Left cardiac atrium (tissue), 4 donors: ENCODE results near the gene LEKR1. TPM values are rescaled to one million over a fixed set of nuclear protein-coding genes. Genes with fewer than 3 reads are reported as not detected.
"Not testable (repeated sequence)": the region's sequence is repeated elsewhere in the genome, so short reads cannot be mapped to it uniquely, and the experiment has no call there.

ENCODE experiments used
- ATAC-seq, 2 donors: fragments of 200-7000 bp; cut with Tn5 transposase; one replicate each; pipeline ENCODE4 v1.9.1; 2020; ENCODE audit warnings: mild to moderate bottlenecking in 2 of 2, moderate library complexity in 2 of 2
- DNase-seq: peaks from one replicate; pipeline ENCODE4 v3.0.0-alpha.2; 2020
- intact Hi-C, 2 donors: fragments of 100-400 bp; cut with DNase I; formaldehyde crosslinking; loops; one replicate each; pipeline versions ENCODE4 v1.14.1 to v1.15.1; 2022 to 2023
- long read RNA-seq: library from polyadenylated mRNA; unstranded; transcript quantifications from one replicate; pipeline ENCODE4 v2.0.0, GENCODE V29; 2021
- total RNA-seq, 2 donors: library from RNA; stranded (reverse); fragmentation: NEBNext Ultra II Directional; extraction: Animal tissue kit (Norgen Biotek cat#: 25700); gene quantifications; one replicate each; pipeline ENCODE4 v1.2.1, GENCODE V29; 2021
- donor health status: DM: no; HTN: yes; CAD: no.
- donor health status: DM: no; HTN: yes; CAD: no; lungs with severe emphysema.
- donor health status: DM: yes; HTN: yes; CAD: no.
- donor health status: Dilated cardiomyopathy.

Gene LEKR1
- total RNA-seq: 1 to 10 TPM in 1 of 2 donors, under 1 TPM in 1; 0.65 to 2.3 TPM
- long read RNA-seq, partial matches to known transcripts: 0 of 3 reads
- long read RNA-seq, other reads (novel, unspliced or antisense): 0 of 3 reads

DNA sequence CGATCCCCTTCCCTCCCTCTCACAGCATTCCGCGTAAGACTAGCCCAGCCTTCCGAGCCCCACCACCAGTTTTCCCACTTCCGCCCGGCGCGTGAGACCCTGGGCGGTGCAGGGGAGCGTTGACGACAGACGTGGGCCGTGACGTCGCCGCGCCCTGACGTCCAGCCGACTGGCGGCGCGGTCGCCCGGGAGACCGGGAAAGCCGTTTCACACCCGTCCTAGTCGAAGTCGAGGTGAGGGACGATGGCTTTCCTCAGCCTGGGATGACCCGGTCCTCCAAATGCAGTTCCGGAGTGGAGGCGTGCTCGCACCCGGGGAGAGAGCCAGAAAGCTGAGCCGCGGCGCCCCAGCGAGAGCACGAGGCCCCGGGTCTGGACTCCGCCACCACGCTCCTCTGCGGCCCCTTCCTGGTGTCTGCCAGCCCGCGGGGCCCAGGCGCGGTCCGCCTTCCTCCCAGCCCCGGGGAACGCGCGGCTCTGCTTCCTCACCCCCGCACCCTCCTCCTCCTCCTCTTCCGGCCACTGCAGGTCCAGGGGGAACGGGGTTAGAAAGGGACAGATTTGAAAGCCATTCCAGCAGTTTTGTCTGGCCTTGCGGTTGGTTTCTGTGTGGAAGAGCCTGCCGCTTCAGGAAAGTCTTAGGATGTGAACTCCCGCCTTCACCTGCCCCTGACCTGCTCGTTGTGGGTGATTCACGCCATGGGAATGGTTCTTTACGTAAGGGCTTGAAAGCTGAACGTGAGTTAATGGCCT is at the start of gene LEKR1:
Gene LEKR1, plus strand, starts transcription at position 210 of the 752 bp plus-strand sequence. CDS start 2,977 bp downstream, outside the sequence.
- ATAC-seq: peak; percentile 95 to 96
- intact Hi-C loops: loop anchor here in 1 of 2 donors (2.0 to 5.0 kb wide), 2 partner anchors 154 to 304 kb away; partner anchors contain the start of gene TIPARP

DNA sequence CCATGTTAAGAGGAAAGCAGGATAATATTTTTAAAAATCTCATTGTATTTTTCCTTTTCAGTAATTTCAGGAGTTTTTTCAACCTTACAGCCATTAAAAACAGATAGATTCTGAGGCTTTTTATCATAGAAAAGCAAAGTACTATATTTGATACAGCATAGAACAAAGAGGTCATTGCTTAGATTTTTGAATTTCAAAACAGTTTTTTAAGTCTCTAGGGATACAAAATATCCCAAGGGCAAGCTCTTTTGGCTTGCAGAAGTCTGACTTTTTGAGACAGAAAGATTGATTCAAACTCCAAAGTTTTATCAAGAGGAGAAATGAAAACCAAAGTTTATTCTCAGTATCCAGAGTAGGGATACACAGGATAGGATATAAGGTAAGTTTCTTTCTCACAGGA is 49.3 kb upstream of the LEKR1 start:
- ATAC-seq (no peak), DNase-seq (no peak)
- intact Hi-C loops: no loop called here

More for the DNA sequence above, at the start of gene LEKR1:
- DNase-seq: peak; percentile 93

DNA sequence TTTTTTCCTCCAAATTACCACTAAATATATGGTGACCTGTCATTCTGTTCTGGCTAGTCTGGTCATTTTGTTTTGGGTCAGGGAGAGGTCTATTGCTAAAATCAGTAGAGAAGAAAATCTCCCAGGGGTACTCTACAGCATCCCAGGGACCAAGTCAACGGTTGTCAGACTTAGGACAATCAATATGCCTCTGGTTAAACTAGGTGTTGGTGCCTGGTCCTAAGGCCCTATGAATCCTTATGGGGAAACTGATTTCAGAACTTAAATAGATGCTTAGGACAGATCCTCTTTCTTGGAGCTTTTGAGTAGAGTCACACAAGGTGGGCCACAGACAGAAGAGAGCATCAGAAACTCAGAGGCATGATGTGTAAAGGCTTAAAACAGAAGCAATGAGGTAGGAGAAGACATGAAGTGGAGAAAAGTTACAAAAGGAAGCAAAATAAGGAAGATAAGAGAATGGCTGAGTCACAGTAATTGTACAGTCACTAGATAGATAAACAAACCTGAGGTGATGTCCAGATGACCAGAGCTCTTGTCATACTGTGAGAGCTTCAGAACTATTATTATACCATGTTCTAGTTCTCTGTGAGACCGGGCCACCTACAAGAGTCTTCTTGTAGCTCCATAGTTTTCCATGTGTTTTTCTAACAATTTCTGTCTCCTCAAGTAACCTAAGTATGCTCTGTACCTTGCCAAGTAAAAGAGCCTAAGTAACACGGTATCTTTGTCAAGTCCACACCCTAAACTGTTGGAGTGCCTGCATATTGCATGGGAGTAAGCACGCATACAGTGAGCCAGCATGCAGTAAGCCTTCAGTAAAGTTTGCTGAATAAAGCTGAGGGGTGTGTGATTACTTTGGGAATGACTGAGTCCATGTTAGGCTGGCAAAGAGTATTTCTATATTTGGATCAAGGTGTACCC is 44.6 kb upstream of the LEKR1 start:
- DNase-seq: no peak
- intact Hi-C loops: no loop called here
- ATAC-seq: peak in 1 of 2 donors; percentile 85

DNA sequence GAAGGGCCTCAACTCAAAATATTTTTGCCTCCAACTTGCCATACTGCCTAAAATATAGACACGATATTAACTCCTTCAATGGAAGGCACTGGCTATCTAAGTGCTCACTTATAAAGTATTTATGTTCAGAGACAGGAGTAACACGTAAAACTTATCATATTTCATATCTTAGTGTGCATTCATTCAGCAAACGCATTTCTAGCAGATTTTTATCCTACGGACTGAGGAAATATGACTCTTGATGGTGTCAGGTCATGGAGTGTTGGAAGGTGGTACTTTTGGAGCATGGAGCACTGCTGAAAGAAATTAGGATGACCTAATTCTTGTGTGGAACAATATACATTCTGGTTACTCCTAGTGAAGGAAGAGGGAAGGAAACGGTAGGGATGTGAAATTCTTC is 43.8 kb upstream of the LEKR1 start:
- ATAC-seq: no peak
- DNase-seq: no peak
- intact Hi-C loops: no loop called here

DNA sequence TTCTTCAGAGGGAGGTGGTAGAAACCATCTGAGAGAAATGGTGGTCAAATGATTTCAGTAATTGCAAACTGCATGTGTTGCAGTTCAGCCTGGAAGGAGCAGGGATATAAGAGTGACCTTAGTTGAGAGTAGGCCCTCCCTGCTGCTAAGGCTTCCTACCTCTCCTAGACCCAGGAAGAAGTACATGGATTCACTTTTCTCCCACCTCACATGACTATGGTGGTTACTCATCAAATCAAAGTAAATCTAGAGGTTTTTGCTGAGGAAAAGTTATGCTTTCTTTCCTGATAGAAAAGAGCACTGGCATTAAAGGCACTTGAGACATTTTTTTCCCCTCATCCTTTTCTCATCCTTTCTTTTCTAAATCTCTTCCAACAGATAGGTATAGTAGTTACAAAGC is 43.2 kb upstream of the LEKR1 start:
- ATAC-seq: no peak
- intact Hi-C loops: no loop called here
- no peak for DNase-seq

DNA sequence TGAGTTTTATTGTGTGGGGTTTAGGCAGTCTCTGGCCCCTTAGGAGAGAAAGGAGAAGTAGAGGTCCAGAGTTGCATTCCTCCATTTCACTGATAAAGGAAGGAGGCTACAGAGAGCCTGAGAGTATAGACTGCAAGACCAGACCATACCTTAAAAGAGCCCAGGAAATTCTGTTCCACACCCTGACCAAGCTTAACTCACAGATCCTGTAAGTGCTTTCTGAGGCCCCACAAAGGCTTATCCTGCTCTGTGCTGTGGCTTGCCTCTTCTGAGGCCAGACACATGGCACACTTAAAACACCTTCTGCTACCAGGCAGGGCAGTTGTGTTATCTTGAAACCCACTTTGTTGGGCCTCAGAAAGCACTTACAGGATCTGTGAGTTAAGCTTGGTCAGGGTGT is 39.2 kb upstream of the LEKR1 start:
- no peak for DNase-seq
- ATAC-seq: no peak
- intact Hi-C loops: no loop called here

DNA sequence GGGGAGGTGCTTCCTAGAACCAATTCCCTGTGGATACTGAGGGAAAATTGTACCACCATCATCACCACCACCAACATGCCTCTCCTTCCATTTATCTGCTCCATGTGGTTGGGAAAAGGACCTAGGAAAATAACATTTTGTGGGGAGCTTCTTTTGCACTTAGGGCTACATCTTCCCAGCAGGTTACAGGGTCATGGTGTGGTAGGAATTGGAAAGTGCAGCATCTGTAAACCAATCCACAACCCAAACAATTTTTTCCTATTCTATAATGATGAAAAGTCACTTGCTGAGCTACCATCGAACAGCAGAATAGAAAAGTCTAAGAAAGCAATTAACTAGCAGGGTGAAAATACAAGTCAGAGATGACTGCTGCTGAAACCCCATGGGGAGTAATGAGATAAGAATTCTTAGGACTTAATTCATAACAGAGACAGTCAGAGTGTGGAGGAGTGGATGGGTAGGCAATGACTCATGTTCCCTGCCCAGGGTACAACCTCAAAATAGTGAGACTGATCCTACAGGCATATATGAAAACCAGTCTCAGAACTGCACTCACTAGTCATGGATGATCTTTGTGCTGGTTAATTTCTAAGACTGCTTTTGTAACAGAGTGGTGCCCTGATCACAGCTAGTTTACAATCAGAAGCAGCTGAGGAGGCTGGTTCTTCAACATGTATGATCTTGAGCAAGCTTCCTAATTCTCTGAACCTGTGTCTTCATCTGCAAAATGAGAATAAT is 38.1 kb upstream of the LEKR1 start:
- intact Hi-C loops: no loop called here

DNA sequence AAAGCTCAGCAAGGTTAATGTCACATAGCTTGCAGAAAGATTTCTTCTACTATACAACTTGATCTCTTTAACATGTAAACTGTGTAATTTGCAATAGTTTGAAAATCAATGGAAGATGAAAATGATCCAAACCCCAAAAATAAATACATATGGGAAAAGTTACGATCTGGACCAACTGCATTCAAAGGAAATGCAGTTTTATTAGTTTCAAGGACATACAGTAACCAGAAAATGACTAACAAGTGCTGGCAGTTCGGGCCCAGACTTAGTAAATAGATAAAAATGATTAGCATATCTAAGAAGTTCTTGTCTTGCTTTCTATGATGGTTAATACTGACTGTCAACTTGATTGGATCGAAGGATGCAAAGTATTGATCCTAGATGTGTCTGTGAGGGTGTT is 37.3 kb upstream of the LEKR1 start:
- intact Hi-C loops: no loop called here
- DNase-seq (no peak), ATAC-seq (no peak)

More for the DNA sequence above, 38.1 kb upstream of the LEKR1 start:
- ATAC-seq: peak; percentile 44 to 98
- no peak for DNase-seq

DNA sequence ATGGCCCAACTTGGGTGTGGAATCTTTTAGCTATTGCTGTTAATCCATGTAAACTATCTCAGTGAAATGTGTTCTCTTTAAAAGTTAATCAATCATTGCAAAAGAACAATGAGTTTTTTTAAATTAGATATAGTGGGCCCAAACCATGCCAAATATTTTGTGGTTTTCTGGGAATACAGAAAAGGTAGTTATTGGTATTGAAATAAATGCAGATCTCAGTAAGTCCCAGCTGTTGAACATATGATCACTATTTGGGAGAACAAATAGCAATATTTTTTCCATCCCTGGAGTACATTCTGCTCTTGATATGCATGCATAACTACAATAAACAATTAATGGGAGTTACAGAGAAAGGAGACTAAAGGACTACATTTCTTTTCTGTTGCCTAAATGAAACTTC is 36.0 kb upstream of the LEKR1 start:
- DNase-seq (no peak), ATAC-seq (no peak)
- intact Hi-C loops: no loop called here

DNA sequence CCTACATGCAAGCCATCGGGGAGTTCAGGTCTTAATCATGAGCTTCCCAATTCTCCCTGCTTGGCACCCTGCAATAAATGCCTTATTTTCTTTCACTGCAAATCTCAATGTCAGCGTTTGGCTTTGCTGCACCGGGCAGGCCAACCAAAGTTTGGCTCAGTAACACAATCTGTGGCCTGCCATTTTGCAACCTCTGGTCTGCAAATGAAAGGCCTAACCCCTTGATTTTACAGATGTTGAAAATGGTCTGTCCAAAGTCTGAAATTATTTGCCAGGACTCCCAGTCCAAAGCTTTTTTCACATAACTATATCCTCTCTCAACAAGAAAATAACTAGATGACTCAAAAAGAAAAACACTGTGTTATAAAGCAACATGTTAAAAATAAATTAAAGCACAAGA is 34.0 kb upstream of the LEKR1 start:
- DNase-seq (no peak), ATAC-seq (peak in 1 of 2 donors; percentile 24)
- intact Hi-C loops: no loop called here

DNA sequence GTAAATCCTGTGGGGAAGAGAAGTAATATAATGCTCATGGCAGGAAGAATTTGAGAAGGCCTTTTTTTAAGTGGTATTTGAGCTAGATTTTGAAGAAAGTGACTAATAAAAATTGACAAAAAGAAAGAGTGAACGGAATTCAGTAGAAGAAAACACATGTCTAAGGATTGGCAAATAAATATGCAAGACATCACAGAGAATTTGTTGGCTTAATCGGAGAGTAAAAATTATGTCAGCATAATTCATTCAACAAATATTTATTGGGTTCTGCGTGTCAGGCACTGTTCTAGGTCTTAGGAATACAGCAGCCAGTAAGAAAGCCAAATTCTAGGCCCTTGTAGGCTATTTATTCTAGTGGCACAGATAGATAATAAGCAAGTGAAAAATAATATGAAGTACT is 33.6 kb upstream of the LEKR1 start:
- ATAC-seq (no peak), DNase-seq (no peak)
- intact Hi-C loops: no loop called here

DNA sequence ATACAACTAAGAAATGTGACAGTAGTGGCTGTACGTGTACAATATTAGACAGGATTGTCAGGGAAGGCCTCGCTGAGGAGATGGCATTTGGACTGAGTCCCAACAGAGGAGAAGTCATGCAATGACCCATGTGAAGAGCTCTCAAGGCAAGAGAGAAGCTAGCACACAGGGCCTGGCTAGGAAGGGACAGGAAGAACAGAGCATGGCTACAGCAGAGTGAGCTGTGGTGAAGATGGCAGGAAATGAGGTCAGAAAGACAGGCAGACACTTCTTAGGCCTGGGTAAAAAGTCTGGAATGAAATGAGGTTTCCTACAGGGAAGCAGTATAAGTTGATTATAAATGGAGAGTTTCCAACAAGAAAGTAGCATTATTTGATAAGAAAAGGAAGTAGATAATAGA is 33.2 kb upstream of the LEKR1 start:
- ATAC-seq (peak in 1 of 2 donors; percentile 36), DNase-seq (no peak)
- intact Hi-C loops: no loop called here

DNA sequence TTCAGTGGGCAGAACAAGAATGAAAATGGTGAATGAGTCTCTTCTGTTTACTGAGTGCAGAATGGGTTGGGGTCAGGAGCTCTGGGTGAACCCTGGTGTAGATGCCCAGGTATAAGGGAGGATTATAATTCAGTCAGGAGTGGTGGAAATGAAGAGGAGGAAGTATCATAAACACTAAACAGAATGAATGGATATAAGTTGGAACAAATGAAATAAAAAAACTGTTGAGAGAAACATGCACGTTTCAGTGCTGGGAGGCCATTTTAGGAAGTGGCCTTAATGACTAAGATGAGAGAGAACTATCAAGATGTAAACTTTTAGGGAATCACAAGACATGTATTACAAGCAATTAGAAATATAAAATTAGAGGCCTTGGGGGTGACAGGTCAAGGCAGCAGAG is 32.8 kb upstream of the LEKR1 start:
- intact Hi-C loops: no loop called here
- ATAC-seq (no peak), DNase-seq (no peak)

DNA sequence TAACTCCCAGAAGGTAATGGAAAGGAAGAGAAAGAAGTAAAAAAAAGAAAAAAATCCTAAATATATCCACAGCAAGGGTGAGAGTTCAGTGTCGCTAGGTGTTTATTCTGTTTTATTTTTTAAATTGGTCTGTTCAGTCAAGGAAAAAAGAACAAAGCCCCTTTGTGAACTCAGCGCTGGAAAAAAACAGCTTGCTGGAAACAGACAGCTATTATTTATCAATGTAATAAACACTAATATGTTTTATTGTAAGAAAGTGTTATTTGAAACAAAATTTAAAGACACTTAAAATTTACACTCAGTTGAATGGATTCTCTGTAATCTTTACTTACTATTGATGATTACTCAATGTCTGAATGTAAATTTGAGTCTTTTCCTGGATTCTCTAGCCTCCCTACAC is 32.3 kb upstream of the LEKR1 start:
- DNase-seq (no peak), ATAC-seq (no peak)
- intact Hi-C loops: no loop called here

DNA sequence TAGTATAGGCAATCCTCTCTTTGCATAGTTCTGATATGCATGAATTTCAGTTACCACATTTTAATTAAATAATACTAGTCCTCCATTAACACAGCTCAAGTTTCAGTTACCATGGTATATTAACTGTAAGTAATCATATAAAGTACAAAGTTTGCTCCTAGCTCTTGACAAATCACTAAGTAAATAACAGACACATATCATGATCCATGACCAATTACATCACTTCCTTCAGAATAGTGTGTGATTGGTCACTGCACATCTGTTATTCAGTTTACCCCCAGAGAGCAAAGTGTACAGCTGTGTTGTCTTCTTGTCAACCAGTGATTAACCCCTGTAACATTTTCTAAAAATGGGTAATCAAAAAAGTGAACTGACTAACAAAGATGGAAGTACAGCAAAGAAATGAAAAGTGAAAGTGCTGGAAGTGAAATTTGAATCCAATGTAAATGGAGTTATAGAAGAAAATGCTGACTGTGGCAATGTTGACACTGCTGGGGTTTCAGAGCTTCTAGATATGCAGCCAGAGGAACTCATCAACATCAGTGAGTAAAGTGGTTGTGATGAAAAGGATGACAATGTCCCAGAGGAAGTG is 30.2 kb upstream of the LEKR1 start:
- ATAC-seq: no peak
- intact Hi-C loops: no loop called here
- DNase-seq: no peak

DNA sequence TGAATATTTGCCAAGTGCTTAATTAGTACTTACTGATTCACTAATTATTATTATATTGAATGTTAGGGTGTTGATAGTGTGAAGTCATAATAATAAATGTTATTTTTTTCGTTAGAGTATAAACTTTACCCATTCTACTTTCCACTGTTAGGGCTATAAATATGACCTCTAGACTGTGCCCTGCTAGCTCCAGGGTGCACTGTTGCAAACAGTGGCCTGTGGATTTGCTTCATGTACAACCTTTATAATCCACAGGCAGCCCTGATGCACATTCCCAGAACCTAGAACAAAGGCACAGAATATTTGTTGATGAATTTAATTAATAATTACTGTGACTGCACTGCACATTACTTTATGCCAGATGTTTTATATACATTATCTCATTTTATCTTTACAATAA is 28.8 kb upstream of the LEKR1 start:
- DNase-seq: no peak
- no peak for ATAC-seq
- intact Hi-C loops: no loop called here

DNA sequence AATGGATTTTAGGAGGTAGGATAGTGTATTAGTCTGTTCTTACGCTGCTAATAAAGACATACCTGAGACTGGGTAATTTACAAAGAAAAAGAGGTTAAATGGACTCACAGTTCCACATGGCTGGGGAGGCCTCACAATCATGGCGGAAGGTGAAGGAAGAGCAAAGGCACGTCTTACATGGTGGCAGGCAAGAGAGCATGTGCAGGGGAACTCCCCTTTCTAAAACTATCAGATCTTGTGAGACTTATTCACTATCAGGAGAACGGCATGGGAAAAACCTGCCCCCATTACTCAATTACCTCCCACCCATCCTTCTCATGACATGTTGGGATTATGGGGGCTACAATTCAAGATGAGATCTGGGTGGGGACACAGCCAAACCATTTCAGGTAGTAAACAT is 25.9 kb upstream of the LEKR1 start:
- ATAC-seq, DNase-seq, intact Hi-C loops: not testable (repeated sequence)

DNA sequence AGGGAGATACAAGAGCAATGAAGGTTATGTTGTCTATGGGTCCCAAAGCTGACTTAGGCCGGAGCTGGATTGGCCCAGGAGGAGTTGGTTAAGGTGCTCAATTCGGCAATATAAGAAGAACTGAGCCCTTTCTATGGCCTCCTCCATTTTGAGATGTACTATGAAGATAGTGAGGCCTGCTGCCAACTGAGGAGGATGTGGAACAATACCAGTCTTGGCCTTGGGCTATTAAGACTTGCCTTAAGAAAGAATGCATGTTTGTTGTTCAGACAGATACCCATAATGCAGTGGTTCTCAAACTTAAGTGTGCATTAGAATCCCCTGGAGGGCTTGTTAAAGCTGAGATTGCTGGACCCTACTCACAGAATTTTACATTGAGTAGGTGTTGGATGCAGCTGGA is 24.4 kb upstream of the LEKR1 start:
- intact Hi-C loops: no loop called here
- no peak for ATAC-seq
- no peak for DNase-seq
